GM23338 (cell line): ENCODE measurements around the gene RUNX1. TPM values are rescaled to one million over a fixed set of nuclear protein-coding genes. Genes with fewer than 3 reads are reported as not detected.

Experiments
- ATAC-seq: fragments of 200-7000 bp; cut with Tn5 transposase; 3 replicates; pipeline ENCODE4 v1.9.1; 2020
- DNase-seq: peaks from one replicate; pipeline ENCODE4 v3.0.0-alpha.2; 2015; ENCODE audit warnings: low spot score
- H2AFZ ChIP-seq: fragments of 200-600 bp; sonication (generic); 2 replicates; pipeline ENCODE4 v1.8.0; 2016; ENCODE audit warnings: antibody characterized with exemption, mild to moderate bottlenecking, moderate library complexity
- H3F3A ChIP-seq: fragments of 200-600 bp; sonication (generic); replicated peaks from 2 replicates; pipeline ENCODE4 v1.8.0; 2017; ENCODE audit warnings: antibody characterized with exemption, mixed run types, low read depth
- H3K27ac ChIP-seq: fragments of 200-600 bp; sonication (generic); 2 replicates; pipeline ENCODE4 v1.6.1; 2016; ENCODE audit warnings: low read depth
- H3K27me3 ChIP-seq: fragments of 200-600 bp; sonication (generic); 2 replicates; pipeline ENCODE4 v1.8.0; 2016; ENCODE audit warnings: mild to moderate bottlenecking, mixed run types, moderate library complexity; ENCODE audit not compliant: insufficient read depth
- H3K36me3 ChIP-seq: fragments of 200-600 bp; sonication (generic); 2 replicates; pipeline ENCODE4 v1.8.0; 2016; ENCODE audit warnings: mild to moderate bottlenecking; ENCODE audit not compliant: insufficient read depth
- H3K4me1 ChIP-seq: fragments of 200-600 bp; sonication (generic); 2 replicates; pipeline ENCODE4 v1.8.0; 2016; ENCODE audit warnings: mild to moderate bottlenecking, moderate library complexity; ENCODE audit not compliant: insufficient read depth
- H3K4me2 ChIP-seq: fragments of 200-600 bp; sonication (generic); 2 replicates; pipeline ENCODE4 v1.7.1; 2017; ENCODE audit warnings: mixed run types
- H3K4me3 ChIP-seq: fragments of 200-600 bp; sonication (generic); 2 replicates; pipeline ENCODE4 v1.6.1; 2016; ENCODE audit warnings: mixed run types
- H3K79me2 ChIP-seq: fragments of 200-600 bp; sonication (generic); replicated peaks from 2 replicates; pipeline ENCODE4 v1.8.0; 2017; ENCODE audit warnings: mild to moderate bottlenecking; ENCODE audit not compliant: insufficient read depth
- H3K9me2 ChIP-seq: fragments of 200-600 bp; sonication (generic); 2 replicates; pipeline ENCODE4 v1.8.0; 2017; ENCODE audit not compliant: insufficient read depth
- H4K20me1 ChIP-seq: fragments of 200-600 bp; sonication (generic); replicated peaks from 2 replicates; pipeline ENCODE4 v1.8.0; 2017; ENCODE audit warnings: mild to moderate bottlenecking; ENCODE audit not compliant: insufficient read depth
- H3K27ac Mint-ChIP-seq: 2 replicates; pipeline ENCODE4 v1.8.0; 2020; ENCODE audit warnings: inconsistent platforms, mild to moderate bottlenecking, moderate library complexity, mixed read lengths
- H3K27me3 Mint-ChIP-seq: 3 replicates; pipeline ENCODE4 v1.8.0; 2022; ENCODE audit warnings: low read depth, mild to moderate bottlenecking, moderate library complexity, mixed read lengths, inconsistent platforms; ENCODE audit not compliant: insufficient read depth, poor library complexity
- H3K36me3 Mint-ChIP-seq: 3 replicates; pipeline ENCODE4 v1.8.0; 2021; ENCODE audit warnings: low read depth, mild to moderate bottlenecking, inconsistent platforms, moderate library complexity, mixed read lengths
- H3K4me1 Mint-ChIP-seq: 3 replicates; pipeline ENCODE4 v1.8.0; 2020; ENCODE audit warnings: mild to moderate bottlenecking, inconsistent platforms, mixed read lengths
- H3K4me3 Mint-ChIP-seq: 3 replicates; pipeline ENCODE4 v1.8.0; 2021; ENCODE audit warnings: moderate library complexity, mild to moderate bottlenecking, inconsistent platforms, mixed read lengths
- H3K9me3 Mint-ChIP-seq: 3 replicates; pipeline ENCODE4 v1.8.0; 2020; ENCODE audit warnings: moderate library complexity, mild to moderate bottlenecking, inconsistent platforms, mixed read lengths
- CREB1 ChIP-seq: fragments of 250-450 bp; sonication (Bioruptor Pico); IDR thresholded peaks from 2 replicates; pipeline ENCODE4 v1.5.0; 2020; ENCODE audit warnings: low read depth, mild to moderate bottlenecking, moderate library complexity
- EZH2 ChIP-seq: fragments of 200-600 bp; sonication (generic); IDR thresholded peaks from one replicate; pipeline ENCODE4 v1.8.0; 2017; ENCODE audit warnings: antibody characterized with exemption, mild to moderate bottlenecking, low read depth; ENCODE audit not compliant: unreplicated experiment
- JUNB ChIP-seq: IDR thresholded peaks from one replicate; pipeline ENCODE4 v1.6.1; 2016; ENCODE audit warnings: antibody characterized with exemption; ENCODE audit not compliant: unreplicated experiment
- NANOG ChIP-seq: IDR thresholded peaks from 2 replicates; pipeline ENCODE4 v1.6.1; 2016; ENCODE audit warnings: antibody characterized with exemption, borderline replicate concordance
- POLR2AphosphoS5 ChIP-seq: IDR thresholded peaks from 2 replicates; pipeline ENCODE4 v1.6.1; 2016; ENCODE audit warnings: antibody characterized with exemption, low read depth
- REST ChIP-seq: IDR thresholded peaks from one replicate; pipeline ENCODE4 v1.6.1; 2018; ENCODE audit warnings: antibody characterized with exemption; ENCODE audit not compliant: unreplicated experiment
- STAT1 ChIP-seq: IDR thresholded peaks from one replicate; pipeline ENCODE4 v1.6.1; 2016; ENCODE audit warnings: antibody characterized with exemption; ENCODE audit not compliant: unreplicated experiment
- ZNF114 ChIP-seq: fragments of 250-450 bp; sonication (Bioruptor Pico); IDR thresholded peaks from 2 replicates; pipeline ENCODE4 v1.5.0; 2020; ENCODE audit warnings: mild to moderate bottlenecking, moderate library complexity
- ZNF331 ChIP-seq: fragments of 250-450 bp; sonication (Bioruptor Pico); IDR thresholded peaks from 2 replicates; pipeline ENCODE4 v1.5.0; 2020; ENCODE audit warnings: low read depth, mild to moderate bottlenecking, moderate library complexity
- ZNF462 ChIP-seq: fragments of 250-450 bp; sonication (Bioruptor Pico); IDR thresholded peaks from 2 replicates; pipeline ENCODE4 v1.5.0; 2020; ENCODE audit warnings: mild to moderate bottlenecking, moderate library complexity
- polyA plus RNA-seq: library from polyadenylated mRNA; unstranded; fragments of >200 nt; fragmentation: Nextera tagmentation; extraction: Ambion mirVana; gene quantifications from 2 replicates; pipeline ENCODE4 v1.2.1, GENCODE V29; 2016
- total RNA-seq: library from RNA; depleted of rRNA; stranded (reverse); fragments of >200 nt; shearing (Covaris generic); gene quantifications from 2 replicates; pipeline ENCODE4 v1.2.3, GENCODE V29; 2014

RUNX1 gene
- total and polyA plus RNA-seq, 2 experiments from 2014 or later = 0.29 to 1.1 TPM

- Histone ChIP-seq H3K9me2 (0 out of 2 replicates have a peak, but pooled peaks cover 8% of the 10 kb centered on the region), H3K4me3 (no peak overlapping the region), H2AFZ (no peak overlapping the region), H3K27ac (no peak overlapping the region), H3F3A (no peaks in the 10 kb centered on the region), H3K79me2 (no peaks in the 10 kb centered on the region), H3K4me1 (no peaks in the 10 kb centered on the region; the same call in 1 of the 2 replicates), H3K27me3 (no peaks in the 10 kb centered on the region), H3K4me2 (no peak overlapping the region), H4K20me1 (no peaks in the 10 kb centered on the region), H3K36me3 (no peaks in the 10 kb centered on the region)
- H3K27ac Mint-ChIP-seq = no peak overlapping the region
- H3K4me3 Mint-ChIP-seq = no peak overlapping the region
- H3K9me3 Mint-ChIP-seq = no peaks in the 10 kb centered on the region
- no peak for TF ChIP-seq EZH2
- H3K36me3 Mint-ChIP-seq = no peaks in the 10 kb centered on the region
- DNase-seq (no peak), ATAC-seq (no peak)
- no peaks in the 10 kb centered on the region for H3K27me3 Mint-ChIP-seq
- peaks cover 4% of the 10 kb centered on the region; the same call in 2 of the 3 replicates for H3K4me1 Mint-ChIP-seq
Observed at GRCh38 chr21:35059742-35060141, 10.6 kb upstream of the RUNX1 start.

GRCh38 chr21:35058058-35058457 lies 9.0 kb upstream of the RUNX1 start:
- Mint-ChIP-seq H3K9me3 (no peaks in the 10 kb centered on the region), H3K36me3 (no peaks in the 10 kb centered on the region), H3K4me1 (peaks cover 4% of the 10 kb centered on the region; the same call in 2 of the 3 replicates), H3K27me3 (no peaks in the 10 kb centered on the region), H3K27ac (no peak overlapping the region), H3K4me3 (no peak overlapping the region)
- no peaks in the 10 kb centered on the region for H3F3A ChIP-seq
- TF ChIP-seq CREB1 = no peak
- TF ChIP-seq REST = no peak
- no peak for TF ChIP-seq EZH2
- TF ChIP-seq ZNF331 = no peak
- no peak for TF ChIP-seq ZNF462 (CRISPR knock-in tag)
- TF ChIP-seq STAT1 = no peak
- TF ChIP-seq ZNF114 (CRISPR knock-in tag) = no peak
- TF ChIP-seq POLR2AphosphoS5 = no peak
- no peak for TF ChIP-seq NANOG
- no peak for TF ChIP-seq JUNB
- no peaks in the 10 kb centered on the region for H3K27me3 ChIP-seq
- no peaks in the 10 kb centered on the region for H4K20me1 ChIP-seq
- H3K36me3 ChIP-seq = no peaks in the 10 kb centered on the region
- 0 out of 2 replicates have a peak, but pooled peaks cover 8% of the 10 kb centered on the region for H3K9me2 ChIP-seq
- no peaks in the 10 kb centered on the region for H3K79me2 ChIP-seq
- DNase-seq = no peak
- H2AFZ ChIP-seq = no peak overlapping the region
- no peak overlapping the region for H3K4me2 ChIP-seq
- no peak overlapping the region for H3K4me3 ChIP-seq
- no peaks in the 10 kb centered on the region for H3K4me1 ChIP-seq
- H3K27ac ChIP-seq = no peak overlapping the region
- no peak for ATAC-seq
